HepG2 (cell line): ENCODE data around the gene TREML1. TPM values are rescaled to one million over a fixed set of nuclear protein-coding genes. Genes with fewer than 3 reads are reported as not detected.

Experiments used
- ATAC-seq: fragments of 200-7000 bp; cut with Tn5 transposase; 3 replicates; pipeline ENCODE4 v1.9.1; 2020; ENCODE audit warnings: mild to moderate bottlenecking, moderate library complexity
- BruUV-seq: library from RNA; stranded (reverse); fragments of 400-500 nt; replicated peaks from 2 replicates; lab custom pipeline; 2021; lab: Mats Ljungman, UMichigan
- CTCF ChIA-PET: fragments of 300-600 bp; formaldehyde crosslinking; extraction: SDS; loops from one replicate; lab custom pipeline; 2021; ENCODE audit warnings: low total read pairs, inconsistent platforms, low intra/inter-chr PET ratio; lab: Yijun Ruan, JAX
- POLR2A ChIA-PET: fragments of 350-600 bp; sonication (Branson Sonifier 250); formaldehyde crosslinking; loops from one replicate; lab custom pipeline; 2020; ENCODE audit warnings: antibody characterized with exemption, inconsistent platforms; lab: Yijun Ruan, JAX
- DNase-seq: peaks from one replicate; pipeline ENCODE4 v3.0.0-alpha.2; 2015; ENCODE audit warnings: low spot score
- FAIRE-seq: peaks from 3 replicates; lab custom pipeline; 2011; peaks lifted over from hg19 to GRCh38; lab: Jason Lieb, UNC
- H2AFZ ChIP-seq: one replicate; pipeline ENCODE4 v1.6.1; 2011; ENCODE audit warnings: low read length, inconsistent platforms
- H3K27ac ChIP-seq: fragments of 300-600 bp; 3 replicates; pipeline ENCODE4 v1.8.0; 2011; ENCODE audit warnings: mixed run types, mild to moderate bottlenecking, mixed read lengths, low read length, inconsistent platforms; ENCODE audit not compliant: insufficient read depth; ENCODE audit errors: extremely low read length
- H3K27me3 ChIP-seq, 2 experiments: fragments of 200-600 bp in 1 of 2; 2 replicates in 1 of 2; 3 replicates in 1 of 2; pipeline versions ENCODE4 v1.6.0 to v1.8.0; 2011; ENCODE audit warnings: low read length in 2 of 2, mild to moderate bottlenecking in 2 of 2, moderate library complexity in 2 of 2, inconsistent platforms in 1 of 2; ENCODE audit not compliant: insufficient read depth in 2 of 2, control insufficient read depth in 1 of 2
- H3K36me3 ChIP-seq, 2 experiments: fragments of 200-600 bp in 1 of 2; replicated peaks in 1 of 2; 2 replicates in 1 of 2; 3 replicates in 1 of 2; pipeline versions ENCODE4 v1.5.1 to v1.8.0; 2011; ENCODE audit warnings: low read length in 2 of 2, inconsistent platforms in 1 of 2; ENCODE audit not compliant: insufficient read depth in 2 of 2, control insufficient read depth in 1 of 2
- H3K4me1 ChIP-seq: 2 replicates; pipeline ENCODE4 v1.5.1; 2012; ENCODE audit warnings: low read length, inconsistent platforms; ENCODE audit not compliant: insufficient read depth
- H3K4me2 ChIP-seq: 2 replicates; pipeline ENCODE4 v1.6.0; 2011; ENCODE audit warnings: low read depth, low read length, inconsistent platforms
- H3K4me3 ChIP-seq, 3 experiments: fragments of 200-600 bp in 1 of 3; sonication (generic), shearing (Covaris generic) in 1 of 3; replicated peaks in 1 of 3; 2 replicates each; pipeline ENCODE4 v1.5.1; 2011 to 2016; ENCODE audit warnings: low read length in 3 of 3, inconsistent platforms in 2 of 3, low read depth in 2 of 3, mild to moderate bottlenecking in 2 of 3, control low read depth in 1 of 3, mixed read lengths in 1 of 3; ENCODE audit not compliant: insufficient read depth in 1 of 3
- H3K79me2 ChIP-seq: one replicate; pipeline ENCODE4 v1.6.1; 2011; ENCODE audit warnings: low read length, inconsistent platforms; ENCODE audit not compliant: insufficient read depth
- H3K9ac ChIP-seq: 2 replicates; pipeline ENCODE4 v1.6.0; 2011; ENCODE audit warnings: mild to moderate bottlenecking, low read depth, low read length, inconsistent platforms; ENCODE audit not compliant: insufficient read depth
- H3K9me3 ChIP-seq: 2 replicates; pipeline ENCODE4 v1.5.1; 2012; ENCODE audit warnings: mild to moderate bottlenecking, low read length
- H4K20me1 ChIP-seq: 2 replicates; pipeline ENCODE4 v1.6.0; 2011; ENCODE audit warnings: inconsistent platforms, mild to moderate bottlenecking, low read length, moderate library complexity; ENCODE audit not compliant: insufficient read depth
- CENPBD1 ChIP-seq: sonication (generic); formaldehyde crosslinking; IDR thresholded peaks from 2 replicates; pipeline ENCODE4 v1.8.0; 2022; ENCODE audit warnings: missing genetic modification reagents, low read depth, mild to moderate bottlenecking, borderline replicate concordance
- DZIP1 ChIP-seq: sonication (generic); formaldehyde crosslinking; IDR thresholded peaks from 2 replicates; pipeline ENCODE4 v1.5.0; 2020; ENCODE audit warnings: mild to moderate bottlenecking, missing genetic modification reagents
- ELF3 ChIP-seq: IDR thresholded peaks from 2 replicates; pipeline ENCODE4 v1.6.1; 2016; ENCODE audit warnings: missing genetic modification reagents, missing compliant biosample characterization
- HINFP ChIP-seq: sonication (generic); formaldehyde crosslinking; IDR thresholded peaks from 2 replicates; pipeline ENCODE4 v1.4.0; 2020; ENCODE audit warnings: low read depth, mild to moderate bottlenecking, missing genetic modification reagents
- HOXD1 ChIP-seq: sonication (generic); formaldehyde crosslinking; IDR thresholded peaks from 2 replicates; pipeline ENCODE4 v1.5.0; 2020; ENCODE audit warnings: missing genetic modification reagents
- MNT ChIP-seq: fragments of 450-650 bp; IDR thresholded peaks from 2 replicates; pipeline ENCODE4 v1.6.1; 2016
- MYNN ChIP-seq: sonication (generic); formaldehyde crosslinking; IDR thresholded peaks from 2 replicates; pipeline ENCODE4 v1.4.0; 2020; ENCODE audit warnings: mild to moderate bottlenecking, low read depth, missing genetic modification reagents
- PHF20 ChIP-seq: sonication (generic); formaldehyde crosslinking; IDR thresholded peaks from 2 replicates; pipeline ENCODE4 v1.5.0; 2020; ENCODE audit warnings: mild to moderate bottlenecking, missing genetic modification reagents
- RELA ChIP-seq: sonication (generic); formaldehyde crosslinking; IDR thresholded peaks from 2 replicates; pipeline ENCODE4 v1.4.0; 2020; ENCODE audit warnings: missing genetic modification reagents
- SMARCE1 ChIP-seq: fragments of 450-650 bp; IDR thresholded peaks from 2 replicates; pipeline ENCODE4 v1.6.1; 2017; ENCODE audit warnings: borderline replicate concordance
- TBX2 ChIP-seq: sonication (generic); formaldehyde crosslinking; IDR thresholded peaks from 2 replicates; pipeline ENCODE4 v1.5.0; 2020; ENCODE audit warnings: missing genetic modification reagents, mild to moderate bottlenecking, borderline replicate concordance
- TCF7L2 ChIP-seq: IDR thresholded peaks from 2 replicates; pipeline ENCODE4 v1.6.1; 2011; ENCODE audit warnings: mild to moderate bottlenecking, low read depth, low read length, moderate library complexity
- ZNF160 ChIP-seq: sonication (generic); formaldehyde crosslinking; IDR thresholded peaks from 2 replicates; pipeline ENCODE4 v1.8.0; 2022; ENCODE audit warnings: mild to moderate bottlenecking, inconsistent platforms, missing genetic modification reagents
- ZNF547 ChIP-seq: sonication (generic); formaldehyde crosslinking; IDR thresholded peaks from 2 replicates; pipeline ENCODE4 v1.5.1; 2020; ENCODE audit warnings: mild to moderate bottlenecking, missing genetic modification reagents
- WGBS: methylation state at CpG from one replicate; pipeline ENCODE4 v1.1.6; 2017; ENCODE audit warnings: low lambda C conversion rate; 5-methylcytosine and 5-hydroxymethylcytosine counted together
- in situ Hi-C: cut with HindIII; loops from 2 replicates; pipeline ENCODE4 v1.10.0; 2017; ENCODE audit warnings: low pct_unique_long_range_greater_than_20kb; ENCODE audit not compliant: extremely low pct_ligation_motif_present
- intact Hi-C: fragments of 100-400 bp; cut with micrococcal nuclease; formaldehyde crosslinking; loops from one replicate; pipeline ENCODE4 v1.10.0; 2022; ENCODE audit not compliant: unreplicated experiment
- polyA plus RNA-seq, 8 experiments: library from polyadenylated mRNA; depleted of rRNA in 3 of 8; stranded (reverse) in 7 of 8; unstranded in 1 of 8; fragments of >200 nt; fragmentation: Illumina TruSeq in 4 of 8; extraction: Trizol in 4 of 8; gene quantifications; 2 replicates each; pipeline versions ENCODE4 v1.2.1 to v1.2.3, GENCODE V29; 2011 to 2016; ENCODE audit warnings: low read depth in 4 of 8, missing spikeins in 1 of 8, mixed read lengths in 1 of 8; ENCODE audit not compliant: insufficient read depth in 1 of 8
- total RNA-seq, 5 experiments: library from RNA; depleted of rRNA; stranded (reverse); fragments of >200 nt; fragmentation: Illumina TruSeq; extraction: Trizol; gene quantifications; 2 replicates each; pipeline ENCODE4 v1.2.3, GENCODE V29; 2016; ENCODE audit warnings: low read depth in 1 of 5

The TREML1 gene
- total and polyA plus RNA-seq, 2 of the 13 experiments (the other 11 are each of a cell fraction or from before 2014, with no cell fraction given): not detected

- no peak for TF ChIP-seq ZNF547 (CRISPR knock-in tag)
Measured at GRCh38 chr6:41161380-41161779, 7.2 kb upstream of the TREML1 start (continued).

GRCh38 chr6:41160933-41161332, 6.8 kb upstream of the TREML1 start:
- WGBS: 13% methylated on average over 1 of the region's 3 CpGs
- TF ChIP-seq PHF20 (CRISPR knock-in tag) (no peak), RELA (no peak), SMARCE1 (no peak), ELF3 (no peak), MYNN (CRISPR knock-in tag) (no peak), TBX2 (CRISPR knock-in tag) (no peak), CENPBD1 (no peak), HOXD1 (no peak), MNT (no peak), ZNF160 (no peak), TCF7L2 (no peak), HINFP (no peak), DZIP1 (CRISPR knock-in tag) (no peak)
- POLR2A ChIA-PET: no interaction called here
- in situ Hi-C loops (no loop called here), intact Hi-C loops (no loop called here)
- Histone ChIP-seq H3K9ac (no peak overlapping the region), H3K27me3 (peaks cover 1 to 24% of the 10 kb centered on the region in 2 experiments; a peak in 2 of 5 replicates), H3K79me2 (no peaks in the 10 kb centered on the region), H3K9me3 (no peaks in the 10 kb centered on the region), H4K20me1 (no peaks in the 10 kb centered on the region), H3K4me3 (no peak overlapping the region), H3K36me3 (no peaks in the 10 kb centered on the region), H3K4me1 (peaks cover 6% of the 10 kb centered on the region), H2AFZ (no peak overlapping the region), H3K27ac (no peak overlapping the region), H3K4me2 (no peak overlapping the region)
- CTCF ChIA-PET: no interaction called here
- DNase-seq: no peak
- no peak for FAIRE-seq
- BruUV-seq: no TSS peak
- ATAC-seq: no peak
